Measurements from ENCODE around the gene CCDC43. TPM values are rescaled to one million over a fixed set of nuclear protein-coding genes. Genes with fewer than 3 reads are reported as not detected.

The CCDC43 gene
- total and polyA plus RNA-seq, 2 of the 13 experiments (the other 11 are each of a cell fraction or from before 2014, with no cell fraction given), result 17.5 to 94.8 TPM

DNA sequence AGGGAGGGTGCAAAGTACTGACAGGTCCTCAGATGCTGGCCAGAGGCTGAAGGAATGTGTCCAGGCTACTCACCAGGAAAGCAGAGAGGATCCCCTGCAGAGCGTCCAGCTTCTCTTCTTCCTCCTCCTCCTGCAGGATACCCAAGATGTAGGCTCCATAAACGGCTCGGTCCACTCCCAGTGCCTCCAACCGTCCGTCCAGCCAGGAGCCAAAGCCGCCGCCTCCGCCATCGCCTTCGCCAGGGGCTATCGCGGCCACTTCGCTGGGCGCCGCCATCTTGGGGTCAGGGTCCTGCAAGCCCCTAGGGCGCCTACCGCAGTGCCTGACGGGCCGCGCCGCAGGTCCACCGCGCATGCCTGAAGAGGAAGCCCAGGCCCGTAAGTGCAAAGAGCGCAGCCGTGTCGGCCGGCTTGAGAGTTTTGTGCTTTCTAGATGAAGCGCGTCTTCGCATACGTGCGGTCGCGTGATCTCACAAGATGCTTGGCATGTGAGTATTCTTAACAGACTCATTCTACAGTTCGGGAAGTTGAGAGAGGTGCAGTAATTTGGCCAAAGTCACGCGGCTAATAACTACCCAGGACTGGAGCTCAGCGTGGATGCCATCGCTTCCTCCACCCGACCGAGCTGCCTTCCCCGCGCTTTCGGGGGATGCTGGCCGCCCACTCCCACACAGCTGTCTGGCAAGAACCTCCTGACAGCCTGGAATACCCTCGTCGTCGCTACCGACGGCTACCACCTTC, at the start of gene CCDC43 (continued):
- TF ChIP-seq ZNF407 (CRISPR knock-in tag; IDR thresholded peaks at IDR 0.05; ENCODE audit: not compliant biosample characterization) (peak; percentile 97), ZFP37 (CRISPR knock-in tag; IDR thresholded peaks at IDR 0.05; ENCODE audit: borderline replicate concordance) (peak; percentile 92), TBX2 (CRISPR knock-in tag; IDR thresholded peaks at IDR 0.05; ENCODE audit: borderline replicate concordance) (peak; percentile 96), ZNF614 (CRISPR knock-in tag; IDR thresholded peaks at IDR 0.05; ENCODE audit: borderline replicate concordance) (peak; percentile 89), SRY (CRISPR knock-in tag; IDR thresholded peaks at IDR 0.05) (peak; percentile 83), ZNF264 (CRISPR knock-in tag; IDR thresholded peaks at IDR 0.05) (peak; percentile 87; the same call in 1 of the 2 replicates), NFE2L1 (CRISPR knock-in tag; IDR thresholded peaks at IDR 0.05; ENCODE audit: borderline replicate concordance) (no peak; the same call in 1 of the 2 replicates), ZNF782 (CRISPR knock-in tag; IDR thresholded peaks at IDR 0.05; ENCODE audit: borderline replicate concordance) (peak; percentile 87; the same call in 1 of the 2 replicates), NR2F6 (IDR thresholded peaks at IDR 0.05) (peak; percentile 79), NR2F6 (CRISPR knock-in tag; IDR thresholded peaks at IDR 0.05) (peak; percentile 95), DMAP1 (CRISPR knock-in tag; IDR thresholded peaks at IDR 0.05) (peak; percentile 68), ZBTB21 (CRISPR knock-in tag; IDR thresholded peaks at IDR 0.05) (0 out of 2 replicates have a peak, but pooled peaks have one; percentile 24), MAX (IDR thresholded peaks at IDR 0.05) (peak; percentile 83), ZNF335 (CRISPR knock-in tag; IDR thresholded peaks at IDR 0.05) (peak; percentile 100), ZNF703 (CRISPR knock-in tag; IDR thresholded peaks at IDR 0.05; ENCODE audit: borderline replicate concordance) (peak; percentile 92; the same call in 1 of the 2 replicates), GPN1 (CRISPR knock-in tag; IDR thresholded peaks at IDR 0.05; ENCODE audit: borderline replicate concordance) (no peak; the same call in 1 of the 2 replicates)
- TF ChIP-seq, protein P1, sequence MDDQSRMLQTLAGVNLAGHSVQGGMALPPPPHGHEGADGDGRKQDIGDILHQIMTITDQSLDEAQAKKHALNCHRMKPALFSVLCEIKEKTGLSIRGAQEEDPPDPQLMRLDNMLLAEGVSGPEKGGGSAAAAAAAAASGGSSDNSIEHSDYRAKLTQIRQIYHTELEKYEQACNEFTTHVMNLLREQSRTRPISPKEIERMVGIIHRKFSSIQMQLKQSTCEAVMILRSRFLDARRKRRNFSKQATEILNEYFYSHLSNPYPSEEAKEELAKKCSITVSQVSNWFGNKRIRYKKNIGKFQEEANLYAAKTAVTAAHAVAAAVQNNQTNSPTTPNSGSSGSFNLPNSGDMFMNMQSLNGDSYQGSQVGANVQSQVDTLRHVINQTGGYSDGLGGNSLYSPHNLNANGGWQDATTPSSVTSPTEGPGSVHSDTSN (CRISPR knock-in tag; IDR thresholded peaks at IDR 0.05; ENCODE audit: borderline replicate concordance), result no peak
- TF ChIP-seq, protein P2, sequence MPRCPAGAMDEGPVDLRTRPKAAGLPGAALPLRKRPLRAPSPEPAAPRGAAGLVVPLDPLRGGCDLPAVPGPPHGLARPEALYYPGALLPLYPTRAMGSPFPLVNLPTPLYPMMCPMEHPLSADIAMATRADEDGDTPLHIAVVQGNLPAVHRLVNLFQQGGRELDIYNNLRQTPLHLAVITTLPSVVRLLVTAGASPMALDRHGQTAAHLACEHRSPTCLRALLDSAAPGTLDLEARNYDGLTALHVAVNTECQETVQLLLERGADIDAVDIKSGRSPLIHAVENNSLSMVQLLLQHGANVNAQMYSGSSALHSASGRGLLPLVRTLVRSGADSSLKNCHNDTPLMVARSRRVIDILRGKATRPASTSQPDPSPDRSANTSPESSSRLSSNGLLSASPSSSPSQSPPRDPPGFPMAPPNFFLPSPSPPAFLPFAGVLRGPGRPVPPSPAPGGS (CRISPR knock-in tag; IDR thresholded peaks at IDR 0.05), result peak; percentile 97
